Measurements from ENCODE around the gene PTGDS. TPM values are rescaled to one million over a fixed set of nuclear protein-coding genes. Genes with fewer than 3 reads are reported as not detected.

Gene PTGDS
- polyA plus RNA-seq, 1 donor from 2014 or later = 2.0 TPM

GRCh38 chr9:137009938-137010732, 32.8 kb downstream of the PTGDS start:
- Histone ChIP-seq H3K79me2 (replicated peaks; ENCODE audit: insufficient read depth, low read length) (no peaks in the 10 kb centered on the region), H3K9me3 (ENCODE audit: low read length) (no peaks in the 10 kb centered on the region), H3K9me2 (ENCODE audit: insufficient read depth, low read length) (no peaks in the 10 kb centered on the region), H3K27me3 (ENCODE audit: insufficient read depth, low read depth, low read length) (no peaks in the 10 kb centered on the region), H3K9ac (ENCODE audit: low read length) (no peak overlapping the region), H3K27ac (ENCODE audit: low read length) (no peak overlapping the region), H3K36me3 (ENCODE audit: insufficient read depth, low read length) (no peaks in the 10 kb centered on the region), H3K4me2 (ENCODE audit: low read length) (no peak overlapping the region), H3K4me3 (ENCODE audit: low read length) (no peak overlapping the region), H3F3A (ENCODE audit: insufficient read depth, low read length, poor library complexity, severe bottlenecking) (no peaks in the 10 kb centered on the region), H4K20me1 (ENCODE audit: insufficient read depth) (no peaks in the 10 kb centered on the region), H2AFZ (ENCODE audit: low read depth, low read length) (no peak overlapping the region)
- TF ChIP-seq MXI1 (conservative IDR thresholded peaks at IDR 0.05; ENCODE audit: poor library complexity, severe bottlenecking) (no peak), CTCF (IDR thresholded peaks at IDR 0.05; ENCODE audit: poor library complexity, severe bottlenecking) (no peak), EP300 (conservative IDR thresholded peaks at IDR 0.05; ENCODE audit: poor library complexity, severe bottlenecking) (no peak), REST (IDR thresholded peaks at IDR 0.05; ENCODE audit: borderline replicate concordance) (no peak), SMC3 (conservative IDR thresholded peaks at IDR 0.05; ENCODE audit: poor library complexity) (no peak), RAD21 (conservative IDR thresholded peaks at IDR 0.05) (no peak)

GRCh38 chr9:137011156-137011555, 33.9 kb downstream of the PTGDS start:
- no peak overlapping the region for H3K27ac ChIP-seq (ENCODE audit: low read length)
- no peaks in the 10 kb centered on the region for H3K9me3 ChIP-seq (ENCODE audit: low read length)
- H2AFZ ChIP-seq (ENCODE audit: low read depth, low read length) = no peak overlapping the region
- H3K9me2 ChIP-seq (ENCODE audit: insufficient read depth, low read length) = no peaks in the 10 kb centered on the region
- H3K36me3 ChIP-seq (ENCODE audit: insufficient read depth, low read length) = no peaks in the 10 kb centered on the region
- H3K79me2 ChIP-seq (replicated peaks; ENCODE audit: insufficient read depth, low read length) = no peaks in the 10 kb centered on the region
- TF ChIP-seq REST (IDR thresholded peaks at IDR 0.05; ENCODE audit: borderline replicate concordance) (no peak), TAF1 (IDR thresholded peaks at IDR 0.05; ENCODE audit: low read depth) (no peak), CTCF (IDR thresholded peaks at IDR 0.05; ENCODE audit: poor library complexity, severe bottlenecking) (no peak), EP300 (conservative IDR thresholded peaks at IDR 0.05; ENCODE audit: poor library complexity, severe bottlenecking) (no peak), POLR2AphosphoS5 (IDR thresholded peaks at IDR 0.05) (no peak), MXI1 (conservative IDR thresholded peaks at IDR 0.05; ENCODE audit: poor library complexity, severe bottlenecking) (no peak), SMC3 (conservative IDR thresholded peaks at IDR 0.05; ENCODE audit: poor library complexity) (no peak), RAD21 (conservative IDR thresholded peaks at IDR 0.05) (no peak), EZH2 (IDR thresholded peaks at IDR 0.05; ENCODE audit: borderline replicate concordance, insufficient read depth, low read length, poor library complexity, severe bottlenecking) (no peak)
- H3K9ac ChIP-seq (ENCODE audit: low read length) = no peak overlapping the region
- H3F3A ChIP-seq (ENCODE audit: insufficient read depth, low read length, poor library complexity, severe bottlenecking) = no peaks in the 10 kb centered on the region
- no peaks in the 10 kb centered on the region for H4K20me1 ChIP-seq (ENCODE audit: insufficient read depth)
- H3K27me3 ChIP-seq (ENCODE audit: insufficient read depth, low read depth, low read length) = no peaks in the 10 kb centered on the region
- no peak overlapping the region for H3K4me2 ChIP-seq (ENCODE audit: low read length)
- H3K4me3 ChIP-seq (ENCODE audit: low read length) = no peak overlapping the region

Data from neural cell (in vitro differentiated cells).